Fibroblast of the aortic adventitia (primary cell): ENCODE data around the gene RAB6D. TPM values are rescaled to one million over a fixed set of nuclear protein-coding genes. Genes with fewer than 3 reads are reported as not detected.

Experiments
- DNase-seq: peaks from one replicate; pipeline ENCODE4 v3.0.0-alpha.2; 2010; ENCODE audit warnings: low read depth
- H3K4me3 ChIP-seq: 2 replicates; pipeline ENCODE4 v1.5.1; 2011; ENCODE audit warnings: low read depth, mild to moderate bottlenecking, control low read depth, low read length, moderate library complexity
- CTCF ChIP-seq: IDR thresholded peaks from 2 replicates; pipeline ENCODE4 v1.5.1; 2011; ENCODE audit warnings: mild to moderate bottlenecking, low read length, control low read depth, inconsistent platforms; ENCODE audit not compliant: insufficient read depth
- total RNA-seq: library from RNA; depleted of rRNA; stranded (reverse); fragments of >200 nt; gene quantifications from 2 replicates; pipeline ENCODE4 v1.2.3, GENCODE V29; 2012; ENCODE audit warnings: low replicate concordance

Gene RAB6D
- total RNA-seq = under 0.01 TPM in 1 of 2 replicates, not detected in the other

GRCh38 chr2:131363703-131364186 is at the start of gene RAB6D:
Gene RAB6D, minus strand, starts transcription at chr2:131364168. Its CDS starts 448 bp downstream, at chr2:131363720.
- H3K4me3 ChIP-seq = peak within 1 kb of the TSS; percentile 44
- DNase-seq = peak; percentile 1

- DNase-seq = peak; percentile 79
- H3K4me3 ChIP-seq = no peak overlapping the region
- TF ChIP-seq CTCF = peak; percentile 72
Measured at GRCh38 chr2:131413148-131413747, 49.3 kb upstream of the RAB6D start.

GRCh38 chr2:131410173-131410572 is 46.2 kb upstream of the RAB6D start:
- no peak for TF ChIP-seq CTCF
- DNase-seq = no peak
- H3K4me3 ChIP-seq = no peak overlapping the region

- TF ChIP-seq CTCF = no peak
- H3K4me3 ChIP-seq = no peak overlapping the region
- no peak for DNase-seq
Measured at GRCh38 chr2:131408778-131409177, 44.8 kb upstream of the RAB6D start.

GRCh38 chr2:131408207-131408606 is 44.2 kb upstream of the RAB6D start:
- H3K4me3 ChIP-seq = no peak overlapping the region
- no peak for DNase-seq
- TF ChIP-seq CTCF = no peak

- DNase-seq = no peak
- no peak overlapping the region for H3K4me3 ChIP-seq
- no peak for TF ChIP-seq CTCF
Measured at GRCh38 chr2:131404753-131405152, 40.8 kb upstream of the RAB6D start.

GRCh38 chr2:131402320-131403039 is 38.5 kb upstream of the RAB6D start:
- TF ChIP-seq CTCF = no peak
- no peak overlapping the region for H3K4me3 ChIP-seq
- no peak for DNase-seq
